Sigmoid colon (tissue), 7 donors: Measurements from ENCODE around the gene PADI1. TPM values are rescaled to one million over a fixed set of nuclear protein-coding genes. Genes with fewer than 3 reads are reported as not detected.

Source experiments
- DNase-seq: peaks from one replicate; pipeline ENCODE4 v3.0.0-alpha.2; 2019
- H3K27ac ChIP-seq, 4 donors: fragments of 200-600 bp; sonication (generic); one replicate each; pipeline ENCODE4 v1.5.1; 2016 to 2019; ENCODE audit warnings: mild to moderate bottlenecking in 1 of 4
- H3K27me3 ChIP-seq, 3 donors: fragments of 200-600 bp; sonication (generic); one replicate each; pipeline ENCODE4 v1.5.1; 2019; ENCODE audit warnings: mild to moderate bottlenecking in 1 of 3
- H3K36me3 ChIP-seq, 4 donors: fragments of 200-600 bp; sonication (generic); one replicate each; pipeline ENCODE4 v1.5.1; 2016 to 2019
- H3K4me1 ChIP-seq, 4 donors: fragments of 200-600 bp; sonication (generic); one replicate each; pipeline ENCODE4 v1.5.1; 2017 to 2019
- H3K4me3 ChIP-seq, 4 donors: fragments of 200-600 bp; sonication (generic); one replicate each; pipeline ENCODE4 v1.5.1; 2017 to 2019; ENCODE audit warnings: mild to moderate bottlenecking in 2 of 4, moderate library complexity in 1 of 4
- H3K9me3 ChIP-seq, 4 donors: fragments of 200-600 bp in 3 of 4; sonication (generic) in 3 of 4; one replicate each; pipeline versions ENCODE4 v1.5.1 to v1.6.1; 2013 to 2019
- EP300 ChIP-seq, 4 donors: sonication (generic); formaldehyde crosslinking; IDR thresholded peaks; one replicate each; pipeline ENCODE4 v1.6.1; 2017; ENCODE audit warnings: antibody characterized with exemption in 4 of 4
- POLR2A ChIP-seq, 2 donors: fragments of 450-650 bp; IDR thresholded peaks; one replicate each; pipeline ENCODE4 v1.6.1; 2016; ENCODE audit warnings: antibody characterized with exemption in 2 of 2, mild to moderate bottlenecking in 2 of 2, moderate library complexity in 2 of 2
- POLR2AphosphoS5 ChIP-seq, 4 donors: sonication (generic); formaldehyde crosslinking; IDR thresholded peaks; one replicate each; pipeline ENCODE4 v1.6.1; 2017; ENCODE audit warnings: antibody characterized with exemption in 4 of 4
- WGBS, 2 donors: extraction: QIAGEN DNeasy Blood & Tissue Kit; methylation state at CpG; one replicate each; pipeline ENCODE4 v1.1.7; 2013; 5-methylcytosine and 5-hydroxymethylcytosine counted together
- intact Hi-C: fragments of 100-400 bp; cut with DNase I; formaldehyde crosslinking; loops from one replicate; pipeline ENCODE4 v1.15.1; 2023
- polyA plus RNA-seq, 3 donors: library from polyadenylated mRNA; stranded (reverse); fragments of 200-250 nt; gene quantifications; one replicate each; pipeline ENCODE4 v1.2.3, GENCODE V29; 2013
- total RNA-seq, 4 donors: library from RNA; depleted of rRNA; stranded (reverse); fragments of >200 nt; gene quantifications; one replicate each; pipeline ENCODE4 v1.1.0, GENCODE V29; 2016
- TF ChIP-seq, protein P1 (sequence below), 4 experiments: fragments of 450-650 bp in 3 of 4; fragments of 200-600 bp in 1 of 4; IDR thresholded peaks; one replicate each; pipeline ENCODE4 v1.5.1; 2016 to 2019; ENCODE audit warnings: antibody characterized with exemption in 4 of 4, mild to moderate bottlenecking in 3 of 4, moderate library complexity in 2 of 4
- donor health status: healthy with polysubstance abuse.
- donor health status: Bipolar disorder and iron deficiency.
- donor health status: healthy.

Gene PADI1
- total and polyA plus RNA-seq, 7 donors, result under 0.01 to 0.92 (median 0.63) TPM; not detected in 4

GRCh38 chr1:17194615-17195528 lies 10.1 kb upstream of the PADI1 start:
- peak; percentile 28 for DNase-seq
- Histone ChIP-seq H3K27ac (no peak overlapping the region), H3K9me3 (no peaks in the 10 kb centered on the region), H3K4me1 (no peaks in the 10 kb centered on the region), H3K36me3 (no peaks in the 10 kb centered on the region), H3K4me3 (no peak overlapping the region), H3K27me3 (no peaks in the 10 kb centered on the region)
- intact Hi-C loops, result no loop called here
- TF ChIP-seq POLR2A (IDR thresholded peaks at IDR 0.05) (no peak), EP300 (IDR thresholded peaks at IDR 0.05) (no peak), POLR2AphosphoS5 (IDR thresholded peaks at IDR 0.05) (no peak)
- TF ChIP-seq, protein P1, sequence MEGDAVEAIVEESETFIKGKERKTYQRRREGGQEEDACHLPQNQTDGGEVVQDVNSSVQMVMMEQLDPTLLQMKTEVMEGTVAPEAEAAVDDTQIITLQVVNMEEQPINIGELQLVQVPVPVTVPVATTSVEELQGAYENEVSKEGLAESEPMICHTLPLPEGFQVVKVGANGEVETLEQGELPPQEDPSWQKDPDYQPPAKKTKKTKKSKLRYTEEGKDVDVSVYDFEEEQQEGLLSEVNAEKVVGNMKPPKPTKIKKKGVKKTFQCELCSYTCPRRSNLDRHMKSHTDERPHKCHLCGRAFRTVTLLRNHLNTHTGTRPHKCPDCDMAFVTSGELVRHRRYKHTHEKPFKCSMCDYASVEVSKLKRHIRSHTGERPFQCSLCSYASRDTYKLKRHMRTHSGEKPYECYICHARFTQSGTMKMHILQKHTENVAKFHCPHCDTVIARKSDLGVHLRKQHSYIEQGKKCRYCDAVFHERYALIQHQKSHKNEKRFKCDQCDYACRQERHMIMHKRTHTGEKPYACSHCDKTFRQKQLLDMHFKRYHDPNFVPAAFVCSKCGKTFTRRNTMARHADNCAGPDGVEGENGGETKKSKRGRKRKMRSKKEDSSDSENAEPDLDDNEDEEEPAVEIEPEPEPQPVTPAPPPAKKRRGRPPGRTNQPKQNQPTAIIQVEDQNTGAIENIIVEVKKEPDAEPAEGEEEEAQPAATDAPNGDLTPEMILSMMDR (IDR thresholded peaks at IDR 0.05), result no peak
- 82 to 86% methylated on average over 8 of the region's 8 CpGs for WGBS, 2 donors

DNA sequence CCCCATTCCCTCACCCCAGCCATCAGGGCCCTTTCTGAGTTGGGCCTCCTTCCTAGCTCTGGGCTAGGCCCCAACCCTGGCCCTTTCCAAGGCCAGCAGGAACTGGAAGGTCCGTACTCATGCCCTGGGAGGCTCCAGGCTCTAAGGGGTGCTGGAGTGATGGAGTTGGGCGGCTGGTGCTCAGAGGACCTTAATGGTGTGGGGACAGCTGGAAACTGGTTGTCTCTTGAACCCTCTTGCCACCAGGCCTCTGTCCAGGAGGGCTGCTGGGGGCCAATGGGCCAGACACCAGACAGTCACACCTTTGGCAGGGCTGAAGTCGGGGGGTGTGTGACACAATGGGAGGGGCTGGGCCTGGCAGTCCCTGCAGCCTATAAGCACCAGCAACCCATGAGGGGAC lies 9.2 kb upstream of the PADI1 start:
- no peak for TF ChIP-seq POLR2AphosphoS5 (IDR thresholded peaks at IDR 0.05)
- no peak for TF ChIP-seq POLR2A (IDR thresholded peaks at IDR 0.05)
- TF ChIP-seq, protein P1 (IDR thresholded peaks at IDR 0.05), result no peak
- TF ChIP-seq EP300 (IDR thresholded peaks at IDR 0.05), result no peak
- intact Hi-C loops, result no loop called here
- Histone ChIP-seq H3K27ac (no peak overlapping the region), H3K4me3 (no peak overlapping the region), H3K9me3 (no peaks in the 10 kb centered on the region), H3K36me3 (no peaks in the 10 kb centered on the region), H3K4me1 (no peaks in the 10 kb centered on the region), H3K27me3 (no peaks in the 10 kb centered on the region)
- DNase-seq, result peak; percentile 34
- 88 to 92% methylated on average over 3 of the region's 3 CpGs for WGBS, 2 donors

DNA sequence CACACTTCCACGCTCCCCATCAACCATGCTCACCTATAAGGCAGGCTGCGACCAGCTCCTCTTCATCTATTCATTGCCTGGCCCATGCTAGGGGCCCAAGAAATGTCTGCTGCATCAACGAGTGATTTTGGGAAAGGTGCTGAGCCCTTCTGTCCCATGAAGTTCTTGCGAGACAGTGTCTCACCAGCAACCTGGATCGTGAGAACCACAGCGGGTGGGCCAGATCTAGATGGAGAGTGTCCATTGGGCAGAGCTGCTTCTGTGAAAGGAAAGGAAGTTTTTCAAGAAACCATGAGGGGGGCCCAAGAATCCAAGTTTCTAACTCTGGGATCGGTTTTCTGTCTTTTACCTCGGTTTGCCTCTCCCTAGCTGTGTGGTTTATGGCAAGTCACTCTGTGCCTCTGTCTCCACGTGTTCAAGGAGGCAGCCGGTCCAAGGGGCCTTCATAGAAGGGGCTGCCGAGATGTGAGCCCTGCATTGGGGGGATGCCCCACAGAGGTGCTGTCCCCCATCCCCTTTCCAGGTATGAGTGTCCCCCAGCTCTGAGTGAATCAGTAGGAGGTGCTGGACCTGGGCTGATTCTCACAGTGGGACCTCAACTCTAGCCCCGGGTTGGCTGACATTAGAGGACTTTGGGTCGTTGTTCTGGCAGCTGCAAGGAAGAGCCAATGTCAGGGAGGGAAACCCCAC lies 8.3 kb upstream of the PADI1 start:
- intact Hi-C loops, result no loop called here
- H3K9me3 ChIP-seq, result no peaks in the 10 kb centered on the region
- H3K27ac ChIP-seq, result no peak overlapping the region
- H3K36me3 ChIP-seq, result no peaks in the 10 kb centered on the region
- peak; percentile 26 for DNase-seq
- no peaks in the 10 kb centered on the region for H3K27me3 ChIP-seq
- TF ChIP-seq POLR2AphosphoS5 (IDR thresholded peaks at IDR 0.05), result no peak
- TF ChIP-seq, protein P1 (IDR thresholded peaks at IDR 0.05), result no peak
- TF ChIP-seq EP300 (IDR thresholded peaks at IDR 0.05), result no peak
- no peak for TF ChIP-seq POLR2A (IDR thresholded peaks at IDR 0.05)
- no peaks in the 10 kb centered on the region for H3K4me1 ChIP-seq
- 88 to 90% methylated on average over 13 of the region's 13 CpGs for WGBS, 2 donors
- no peak overlapping the region for H3K4me3 ChIP-seq

GRCh38 chr1:17197696-17198095 lies 7.2 kb upstream of the PADI1 start:
- H3K36me3 ChIP-seq, result no peaks in the 10 kb centered on the region
- TF ChIP-seq POLR2AphosphoS5 (IDR thresholded peaks at IDR 0.05) (no peak), EP300 (IDR thresholded peaks at IDR 0.05) (no peak)
- TF ChIP-seq, protein P1 (IDR thresholded peaks at IDR 0.05), result no peak
- intact Hi-C loops, result no loop called here
- no peak overlapping the region for H3K4me3 ChIP-seq
- H3K27me3 ChIP-seq, result no peaks in the 10 kb centered on the region
- WGBS, 2 donors, result 95% methylated on average over 7 of the region's 7 CpGs
- no peaks in the 10 kb centered on the region for H3K9me3 ChIP-seq
- H3K27ac ChIP-seq, result no peak overlapping the region
- DNase-seq, result peak; percentile 40
- H3K4me1 ChIP-seq, result no peaks in the 10 kb centered on the region
